GM21619 (cell line): ENCODE data around the gene DMD.

ENCODE experiments used
- ATAC-seq: cut with Tn5 transposase; IDR thresholded peaks from one replicate; pipeline ENCODE4 v1.9.1; 2021; ENCODE audit not compliant: unreplicated experiment

DMD gene

DNA sequence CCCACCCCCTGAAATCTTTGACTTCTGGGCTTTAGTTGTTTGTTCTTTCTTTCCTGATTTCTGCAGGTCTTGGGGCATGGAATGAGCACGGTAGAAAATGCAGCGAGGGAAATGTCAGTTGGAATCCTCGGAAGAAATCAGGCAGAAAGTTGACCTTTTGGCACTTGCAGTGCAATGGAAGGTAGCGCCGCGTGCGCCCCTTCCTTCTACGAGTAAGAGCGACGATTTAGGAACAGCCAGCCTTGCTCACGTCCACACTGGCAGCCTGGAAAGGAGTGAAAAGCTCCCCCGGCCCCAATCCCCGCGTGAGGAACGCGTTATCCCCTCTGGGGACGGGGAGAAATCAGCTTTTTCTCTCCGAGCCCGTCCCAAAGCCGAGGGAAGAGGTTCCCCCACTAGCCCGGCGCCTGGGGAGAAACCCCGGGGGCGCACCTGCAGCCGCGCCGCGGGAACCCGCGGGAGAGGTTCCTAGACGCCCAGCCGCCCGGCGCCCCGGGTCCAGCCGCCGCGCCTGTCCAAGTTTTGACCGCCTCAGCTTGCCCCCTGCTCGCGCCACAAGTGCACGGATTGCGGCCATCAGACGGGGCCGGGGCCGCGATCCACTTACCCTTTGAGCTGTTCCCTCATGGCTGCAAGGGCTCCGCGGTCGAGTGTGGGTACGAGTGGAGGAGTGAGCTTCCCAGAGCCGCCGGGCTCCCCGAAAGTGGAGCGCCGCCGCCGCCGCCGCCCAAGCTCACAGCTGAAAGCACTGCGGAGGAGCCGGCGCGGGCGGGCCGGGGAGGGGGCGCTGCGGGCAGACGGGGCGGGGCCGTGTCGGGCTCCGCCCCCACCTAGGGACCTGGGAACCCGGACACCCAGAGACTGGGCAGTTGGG is 1944.9 kb downstream of the DMD start:
- peak; percentile 92 for ATAC-seq

DNA sequence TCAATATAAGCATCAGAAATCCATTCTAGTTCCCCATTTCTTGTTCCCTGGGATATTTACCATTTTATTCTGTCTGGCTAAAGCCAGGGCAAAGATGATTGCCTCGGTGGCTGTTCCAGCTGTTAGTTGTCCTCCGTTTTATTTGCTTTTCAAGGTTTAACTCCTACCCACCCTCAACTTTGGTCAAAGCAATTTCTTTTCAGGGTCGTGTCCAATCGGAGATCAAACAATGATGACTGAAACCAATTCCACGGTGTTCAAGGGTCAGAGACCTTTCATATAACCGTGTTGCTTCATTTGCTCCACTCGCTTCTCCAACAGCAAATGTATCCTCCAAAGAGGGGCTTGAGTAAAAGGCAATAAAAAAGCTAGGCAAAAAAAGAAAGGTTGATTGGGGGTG is 1946.0 kb downstream of the DMD start:
- no peak for ATAC-seq

DNA sequence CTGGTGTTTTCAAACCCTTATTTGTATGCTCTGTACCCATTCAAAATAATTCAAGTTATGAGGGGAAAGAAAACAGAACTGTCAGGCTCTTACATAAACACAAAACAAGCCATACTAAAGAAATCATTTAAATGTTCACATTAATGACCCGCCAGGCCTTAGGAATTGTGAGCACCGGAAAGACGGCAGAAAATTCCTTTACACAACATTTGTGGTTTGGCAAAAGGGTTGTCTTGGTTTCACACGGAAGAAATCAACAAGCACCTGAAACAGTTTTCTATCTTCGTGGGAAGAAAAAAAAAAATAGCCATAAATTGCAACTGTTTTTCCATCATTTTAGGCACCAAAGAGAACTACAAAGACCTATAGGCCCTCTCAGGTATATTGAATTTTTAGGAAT is 1951.0 kb downstream of the DMD start:
- no peak for ATAC-seq

DNA sequence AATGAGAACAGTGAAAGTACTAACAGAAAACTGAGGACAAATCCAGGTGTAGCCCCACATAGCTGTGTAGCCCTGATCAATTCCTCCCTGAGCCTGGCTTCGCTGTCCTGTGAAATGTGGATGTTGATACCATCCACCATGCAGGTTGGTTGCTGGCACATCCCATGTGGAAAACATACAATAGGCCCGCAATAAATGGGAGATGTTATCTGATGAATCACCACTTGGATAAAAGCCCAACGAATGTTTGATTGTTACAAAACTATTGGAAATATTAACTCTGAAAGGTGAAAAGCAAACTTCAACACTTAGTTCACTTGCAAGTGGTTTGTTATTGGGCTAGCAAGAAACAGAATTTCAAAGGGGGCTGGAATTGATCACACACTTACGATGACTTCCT is 1953.2 kb downstream of the DMD start:
- no peak for ATAC-seq

DNA sequence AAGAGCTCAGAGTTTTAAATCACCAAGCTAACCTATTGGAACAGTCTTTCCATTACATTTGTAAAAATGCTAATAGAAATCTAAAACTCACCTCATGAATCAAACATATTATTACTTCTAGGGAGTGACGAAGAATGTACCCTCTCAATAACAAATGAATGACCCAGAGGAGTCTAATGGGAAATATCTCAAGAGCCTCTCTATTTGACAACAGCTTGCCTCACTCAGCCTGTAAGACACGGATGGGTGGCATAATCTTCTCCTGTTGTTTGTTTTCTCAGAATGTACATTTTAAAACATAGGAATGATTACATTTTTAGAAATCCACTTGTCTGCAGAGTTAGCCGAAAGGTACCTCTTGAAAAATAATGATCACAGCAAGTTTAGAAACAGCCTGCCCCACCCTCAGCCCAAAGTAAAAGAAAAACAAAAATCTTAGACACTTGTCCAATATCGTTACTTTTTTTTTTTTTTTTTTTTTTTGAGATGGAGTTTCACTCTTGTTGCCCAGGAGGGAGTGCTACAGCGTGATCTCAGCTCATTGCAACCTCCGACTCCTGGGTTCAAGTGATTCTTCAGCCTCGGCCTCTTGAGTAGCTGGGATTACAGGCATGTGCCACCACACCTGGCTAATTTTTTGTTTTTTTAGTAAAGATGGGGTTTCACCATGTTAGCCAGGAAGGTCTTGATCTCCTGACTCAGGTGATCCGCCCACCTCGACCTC is 1955.9 kb downstream of the DMD start:
- ATAC-seq, result no peak

DNA sequence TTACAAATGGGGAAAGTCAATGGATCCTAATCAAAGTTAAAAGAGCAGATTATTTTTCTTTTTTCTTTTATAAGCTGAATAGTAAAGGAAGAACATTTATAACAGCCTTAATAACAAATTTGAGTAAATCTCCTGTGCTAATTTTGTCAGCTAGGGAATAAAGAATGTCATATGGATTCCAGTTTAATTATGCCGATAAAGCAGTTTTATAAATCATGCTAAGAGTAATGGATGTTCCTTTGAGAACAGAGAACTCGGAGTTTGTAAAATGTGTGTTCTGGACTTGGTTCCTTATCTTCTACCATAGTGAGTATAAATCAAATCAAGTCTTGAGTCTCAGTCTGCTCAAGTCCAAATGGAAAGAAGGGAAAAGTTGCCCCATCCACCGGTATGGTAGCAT is 1959.2 kb downstream of the DMD start:
- no peak for ATAC-seq

DNA sequence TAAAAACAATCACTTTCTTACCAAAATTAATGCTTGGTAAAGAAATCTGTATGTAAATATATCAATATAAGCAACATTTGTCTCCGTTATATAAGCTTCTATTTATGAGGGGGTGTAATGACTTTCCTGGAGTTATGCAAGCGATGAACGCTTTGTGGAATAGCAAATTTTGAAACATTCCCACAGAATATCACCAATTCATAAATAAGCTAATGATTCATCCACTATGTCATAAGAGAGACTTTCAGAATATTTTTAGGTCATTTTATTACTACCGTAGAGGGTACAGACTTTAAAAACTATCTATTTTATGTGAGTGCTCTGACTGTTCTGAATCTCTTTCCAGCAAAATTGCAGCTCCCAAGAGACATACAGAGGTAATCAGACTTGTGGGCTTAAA is 1960.0 kb downstream of the DMD start:
- ATAC-seq, result no peak

DNA sequence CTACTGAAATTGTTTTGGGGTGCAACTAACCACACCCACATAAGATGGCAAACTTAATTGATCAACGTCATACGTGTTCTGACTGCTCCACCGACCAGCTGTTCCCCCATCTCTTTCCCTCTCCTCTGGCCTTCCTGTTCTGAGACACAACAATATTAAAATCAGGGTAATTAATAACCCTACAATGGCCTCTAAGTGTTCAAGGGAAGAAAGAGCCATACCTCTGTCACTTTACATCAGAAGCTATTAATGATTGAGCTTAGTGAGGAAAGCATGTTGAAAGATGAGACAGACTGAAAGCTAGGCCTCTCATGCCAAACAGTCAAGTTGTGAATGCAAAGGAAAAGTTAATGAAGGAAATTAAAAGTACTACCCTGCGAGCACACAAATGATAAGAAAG is 1965.6 kb downstream of the DMD start:
- ATAC-seq, result peak; percentile 85

DNA sequence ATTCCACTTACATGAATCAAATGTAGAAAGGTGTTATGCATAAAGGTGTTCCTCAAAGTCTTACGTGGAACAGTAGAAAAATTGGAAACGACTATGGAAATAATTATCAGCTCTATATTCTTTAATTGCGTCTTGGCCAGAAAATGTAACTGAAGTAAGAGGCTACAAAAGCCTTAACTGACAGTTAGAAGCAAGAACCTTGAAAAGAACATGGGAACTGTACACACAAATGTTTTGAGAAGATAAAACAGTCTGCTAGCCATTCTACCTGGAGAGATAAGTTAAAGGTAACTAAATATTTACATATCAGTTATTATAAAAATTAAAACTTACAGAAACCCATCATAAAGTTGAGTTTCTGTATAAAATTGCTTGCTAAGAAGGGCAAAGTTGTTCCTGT is 1967.5 kb downstream of the DMD start:
- no peak for ATAC-seq

DNA sequence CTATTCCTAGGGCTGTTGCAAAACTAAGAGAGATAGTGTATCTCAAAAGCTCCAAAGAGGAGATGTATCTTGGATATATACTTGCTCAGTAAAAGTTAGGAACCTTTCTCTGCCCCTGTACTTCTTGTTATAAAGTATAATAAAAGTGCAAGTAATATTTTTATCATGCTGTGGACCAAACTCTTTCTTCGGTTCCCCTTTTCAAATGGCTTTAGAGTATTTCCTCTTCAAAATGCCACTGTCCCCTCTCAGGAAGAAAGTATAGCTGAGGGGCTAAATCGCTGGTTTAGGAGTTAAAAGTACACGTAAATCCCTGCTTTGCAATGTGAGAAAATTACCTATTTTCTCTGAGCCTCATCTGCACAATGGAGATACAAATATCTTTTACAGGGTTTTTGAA is 1970.4 kb downstream of the DMD start:
- ATAC-seq, result no peak

DNA sequence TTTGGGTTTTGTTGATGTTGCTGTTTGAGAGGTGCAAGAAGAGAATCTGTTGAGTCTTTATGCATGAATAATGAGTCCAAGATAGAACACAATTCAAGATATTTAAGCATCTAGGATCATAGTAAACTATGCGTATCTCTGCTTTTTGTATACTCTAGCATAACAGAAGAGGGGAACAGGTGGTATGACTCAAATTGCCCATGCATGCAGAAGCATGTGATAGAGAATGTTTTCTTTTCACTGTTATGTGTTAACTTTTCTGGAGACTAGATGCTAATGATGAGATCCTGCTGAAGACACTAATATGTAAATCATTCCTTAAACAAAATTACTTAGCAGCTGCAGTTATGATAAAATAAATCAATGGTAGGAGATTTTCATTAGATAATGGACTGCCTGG is 1974.2 kb downstream of the DMD start:
- peak; percentile 59 for ATAC-seq

DNA sequence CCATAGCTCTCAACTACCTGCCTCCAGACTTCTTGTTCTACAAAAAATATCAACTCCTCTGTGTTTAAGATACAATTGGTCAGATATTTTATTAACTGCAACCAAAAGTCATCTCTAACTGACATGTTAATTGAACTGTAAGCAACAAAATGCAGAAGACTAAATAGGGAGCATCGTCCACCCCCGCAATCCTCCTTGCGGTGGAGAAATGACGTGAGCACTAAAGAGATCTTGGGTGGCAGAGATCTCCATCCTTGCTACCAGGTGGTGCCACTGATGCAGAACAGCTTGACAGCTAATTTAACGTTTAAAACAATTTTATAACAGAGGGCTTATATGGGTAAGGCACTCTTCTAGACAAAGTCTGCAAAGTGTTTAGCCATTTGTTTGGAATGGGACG is 1975.1 kb downstream of the DMD start:
- peak; percentile 50 for ATAC-seq

DNA sequence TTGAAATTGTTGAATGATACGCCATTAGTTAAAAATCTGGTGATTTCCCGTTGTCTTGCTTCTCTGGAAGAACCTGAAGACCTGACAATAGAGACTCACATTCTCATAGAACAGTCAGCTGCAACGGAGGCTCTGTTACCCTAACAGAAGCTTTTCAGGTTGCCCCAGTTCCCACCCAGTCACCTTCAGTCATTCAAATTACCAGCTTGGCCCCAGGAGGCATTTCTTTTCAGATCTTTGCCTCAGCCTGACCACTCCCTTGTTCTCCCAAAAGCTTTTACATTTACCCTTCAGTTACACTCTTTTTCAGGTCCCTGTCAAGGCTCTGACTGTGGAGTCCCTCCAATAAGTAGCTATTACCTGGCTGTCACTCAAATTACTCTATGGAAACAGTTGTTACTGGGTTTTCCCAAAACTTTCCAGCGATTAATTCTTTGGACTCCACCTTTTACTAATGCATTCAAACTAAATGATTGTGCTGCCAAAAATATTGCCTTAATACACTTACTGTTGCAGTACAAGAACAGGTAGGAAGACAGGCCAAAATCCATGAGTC is 1977.3 kb downstream of the DMD start:
- no peak for ATAC-seq

DNA sequence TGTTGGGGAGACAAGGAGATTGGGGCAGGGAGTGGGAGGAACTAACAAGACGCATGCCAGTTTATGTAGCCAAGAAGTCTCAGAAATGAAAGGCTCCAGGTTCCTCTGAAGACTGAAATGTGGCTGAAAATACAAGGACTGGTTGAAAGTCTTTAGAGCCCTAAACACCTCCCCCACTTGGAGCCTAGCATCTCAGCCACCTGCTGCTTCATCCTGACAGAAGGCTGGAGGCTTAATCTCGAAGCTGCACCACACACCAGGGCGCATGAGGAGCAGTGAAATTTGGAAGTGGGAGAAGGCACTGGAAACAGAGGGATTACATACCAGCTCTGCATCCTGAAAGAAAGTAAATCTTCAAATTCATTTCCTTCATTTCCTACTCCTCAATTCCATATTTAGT is 1978.8 kb downstream of the DMD start:
- no peak for ATAC-seq

DNA sequence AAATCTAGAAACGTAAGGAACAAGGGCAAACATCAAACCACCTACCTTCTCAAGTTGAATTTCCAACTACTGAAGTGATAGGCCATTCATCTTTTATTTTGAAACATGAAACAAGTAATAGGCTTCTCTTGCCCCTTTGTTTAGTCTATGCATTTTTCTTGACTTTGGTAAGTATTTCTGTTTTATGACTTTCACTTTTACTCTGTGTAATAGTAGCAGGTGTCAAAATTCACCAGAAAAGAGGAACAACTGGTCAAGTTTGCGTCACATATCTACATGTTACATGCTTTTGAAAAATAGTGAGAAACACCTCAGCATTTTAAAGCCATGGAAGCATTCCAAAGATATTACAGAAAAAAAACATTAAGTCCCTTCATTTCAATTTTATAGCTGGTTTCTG is 1982.4 kb downstream of the DMD start:
- peak; percentile 90 for ATAC-seq

DNA sequence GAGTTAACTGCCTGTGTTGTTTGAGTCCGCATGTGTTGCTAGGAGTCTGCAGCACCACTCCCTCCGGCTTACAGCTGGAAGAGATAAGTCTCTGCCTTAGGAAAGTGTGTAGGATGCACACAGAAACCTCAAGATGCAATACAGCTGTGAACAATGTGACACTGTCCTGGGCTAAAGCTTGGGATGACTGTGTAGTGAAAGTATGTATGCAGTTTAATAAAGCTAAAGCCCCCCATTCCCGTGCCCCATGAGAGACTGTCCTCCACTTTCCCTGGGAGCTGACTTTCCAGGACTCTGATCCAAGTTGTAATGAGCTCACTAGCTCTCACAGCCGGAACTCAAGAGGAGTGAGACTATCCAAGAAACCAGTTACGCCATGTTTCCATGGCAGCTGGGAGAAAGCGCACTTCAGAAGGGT is 1982.9 kb downstream of the DMD start:
- peak; percentile 8 for ATAC-seq

DNA sequence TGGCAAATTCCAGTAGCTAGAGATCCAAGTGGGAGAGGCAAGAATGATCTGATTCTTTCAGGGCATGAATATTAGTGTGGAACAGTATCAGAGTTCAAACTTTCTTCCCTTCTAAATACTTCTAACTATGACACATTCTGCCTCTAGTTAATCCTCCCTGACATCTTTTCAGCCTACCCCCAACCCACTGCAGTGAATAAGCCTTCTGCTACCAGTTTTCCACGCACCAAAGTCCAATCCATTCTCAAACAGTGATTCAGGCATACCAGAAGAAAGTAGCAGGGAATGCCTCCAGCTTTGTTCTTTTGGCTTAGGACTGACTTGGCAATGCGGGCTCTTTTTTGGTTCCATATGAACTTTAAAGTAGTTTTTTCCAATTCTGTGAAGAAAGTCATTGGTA is 1984.1 kb downstream of the DMD start:
- ATAC-seq, result no peak

DNA sequence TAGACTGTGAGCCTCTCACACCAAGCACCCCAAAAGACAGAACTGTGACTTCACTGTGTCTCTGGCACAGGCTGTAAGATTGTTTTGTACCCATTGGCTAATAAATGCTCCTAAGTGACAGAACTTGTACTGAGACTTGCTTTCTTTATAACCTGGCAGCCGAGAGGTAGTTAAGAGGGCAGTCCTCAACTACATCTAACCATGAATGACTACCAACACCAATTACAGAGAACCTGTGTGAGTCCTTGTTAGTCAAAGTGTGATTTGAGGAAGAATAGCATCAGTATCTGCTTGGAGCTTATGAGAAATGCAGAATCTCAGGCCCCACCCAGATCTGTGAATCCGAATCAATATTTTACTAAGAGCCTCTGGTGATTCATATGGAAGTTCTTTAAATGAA is 1985.5 kb downstream of the DMD start:
- ATAC-seq, result no peak

DNA sequence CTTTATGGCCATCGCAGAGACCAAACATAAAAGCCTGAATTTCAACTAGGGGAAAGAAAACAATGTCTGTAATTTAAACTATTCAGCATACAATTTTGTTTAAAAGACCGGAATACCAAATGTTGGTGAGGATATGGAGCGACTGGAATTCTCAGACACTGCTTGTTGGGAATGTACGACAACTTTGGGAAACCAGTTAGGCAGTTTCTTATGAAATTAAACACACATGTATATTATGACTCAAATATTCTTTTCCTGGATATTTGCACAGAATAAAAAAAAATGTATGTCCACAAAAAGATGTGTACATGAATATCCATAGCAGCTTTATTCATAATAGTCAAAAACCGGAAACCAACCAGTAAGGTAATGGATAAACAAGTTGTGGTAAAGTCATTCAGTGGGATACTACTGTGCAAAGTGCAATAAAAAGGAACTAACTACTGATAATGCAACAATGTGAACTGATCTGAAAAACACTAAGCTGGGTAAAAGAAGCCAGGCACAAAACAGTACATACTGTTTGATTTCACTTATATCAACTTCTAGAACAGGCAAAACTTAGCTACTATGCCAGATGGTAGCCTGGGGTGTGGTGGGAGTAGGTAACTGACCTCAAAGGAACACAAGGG is 1986.9 kb downstream of the DMD start:
- no peak for ATAC-seq

DNA sequence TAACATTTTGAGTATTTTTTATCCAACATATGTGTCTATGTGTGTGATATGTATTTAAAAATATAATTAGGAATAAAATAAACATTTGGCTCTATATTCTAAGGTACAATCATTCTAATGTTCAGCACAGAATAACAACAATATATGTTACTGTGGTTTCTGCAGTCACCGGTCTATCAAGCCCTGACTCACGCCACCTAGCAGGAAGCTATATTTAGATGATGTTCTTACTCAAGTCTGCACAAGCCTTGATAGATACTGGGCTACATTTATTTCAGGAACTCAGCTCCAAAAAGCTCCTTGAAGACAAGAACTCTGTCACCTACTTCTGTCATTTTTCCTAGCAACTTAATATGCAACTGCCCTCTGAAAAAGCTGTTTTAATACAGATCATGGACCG is 1987.5 kb downstream of the DMD start:
- peak; percentile 89 for ATAC-seq

DNA sequence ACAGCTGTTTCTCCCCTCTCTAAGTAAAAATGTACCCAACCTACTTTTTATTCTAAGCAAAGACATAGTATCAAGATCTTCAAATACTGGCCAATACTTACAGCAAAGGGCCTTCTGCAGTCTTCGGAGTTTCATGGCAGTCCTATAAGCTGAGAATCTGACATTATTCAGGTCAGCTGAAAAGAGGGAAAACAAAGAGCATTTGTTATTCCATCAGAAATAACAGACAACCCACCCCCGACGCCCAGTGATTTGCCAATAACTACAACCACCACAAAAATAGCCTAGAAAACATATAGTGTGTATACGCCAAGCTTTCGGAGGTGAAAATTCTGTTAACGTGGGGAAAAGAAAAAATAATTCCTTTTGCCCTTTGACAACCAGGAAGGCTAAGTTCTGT is 1988.4 kb downstream of the DMD start:
- no peak for ATAC-seq

DNA sequence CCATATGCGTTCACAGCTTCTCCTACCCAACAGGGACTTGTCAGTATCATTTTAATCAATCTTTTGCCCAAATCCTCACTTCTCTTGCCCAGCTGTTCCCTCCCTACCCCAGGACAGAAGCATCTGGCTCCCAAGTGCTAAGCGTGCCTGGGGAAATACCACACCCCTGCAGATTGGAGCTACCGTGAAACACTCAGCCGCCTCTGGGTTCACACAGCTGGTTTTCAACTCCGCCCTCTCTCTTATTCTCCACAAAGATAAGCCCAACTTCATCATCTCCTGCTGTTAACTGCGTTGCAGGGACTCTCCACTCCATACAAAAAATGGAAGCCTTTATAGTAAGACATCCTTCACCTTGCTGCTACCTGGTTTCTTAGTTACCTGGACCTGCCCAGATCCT is 1992.2 kb downstream of the DMD start:
- no peak for ATAC-seq
